COLO668 (cell line): ENCODE results near the gene SNX21.
A peak's percentile ranks its signal among the peaks of the same experiment; 100 is the strongest.

Experiments
- DNase-seq: peaks from one replicate; lab custom pipeline; 2025; ENCODE audit not compliant: unreplicated experiment; lab: John Stamatoyannopoulos, UW

SNX21 gene

GRCh38 chr20:45878076-45878761 lies 44.6 kb downstream of the SNX21 start:
- DNase-seq = no peak

DNA sequence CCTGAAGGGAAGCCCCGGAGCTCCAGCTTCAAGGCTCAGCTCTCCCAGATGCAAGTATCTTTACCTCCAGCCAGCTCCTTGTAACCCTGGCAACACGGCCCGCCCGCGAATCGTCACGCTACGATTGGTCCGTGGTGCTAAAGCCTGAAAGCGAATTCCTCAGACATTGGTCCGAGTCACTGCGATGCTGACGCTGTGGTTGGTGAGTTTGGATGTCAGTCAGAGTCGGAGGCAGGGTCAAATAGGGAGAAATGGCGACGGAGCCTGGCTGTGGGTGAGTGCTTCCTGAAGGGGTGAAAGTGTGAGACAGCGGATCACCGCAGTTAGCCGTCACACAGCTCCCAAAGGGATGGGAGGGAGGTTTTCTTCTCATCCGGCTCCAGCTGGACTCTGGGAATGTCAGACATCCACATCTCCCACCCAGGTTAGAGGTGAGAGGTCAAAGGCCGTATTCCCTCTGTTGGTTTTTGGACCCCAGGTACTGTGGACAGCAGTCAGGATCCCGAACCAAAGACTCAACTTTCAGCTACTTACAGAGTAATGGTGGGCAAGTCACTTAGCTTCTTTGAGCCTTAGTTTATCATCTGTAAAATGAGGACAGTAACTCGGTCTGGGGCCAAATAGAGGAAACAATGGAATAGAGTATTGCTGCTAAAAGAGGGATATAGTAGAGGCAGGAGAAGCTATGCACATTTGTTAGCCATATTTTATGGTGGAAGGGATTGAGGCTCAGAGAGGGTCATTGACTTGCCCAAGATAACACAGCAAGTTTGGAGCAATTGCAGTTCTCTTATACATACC lies 47.6 kb downstream of the SNX21 start, which contains the start of gene ZSWIM1:
Gene ZSWIM1, plus strand, starts transcription at position 240 of the 801 bp plus-strand sequence. CDS start 1,366 bp downstream, outside the sequence.
- peak; percentile 99 for DNase-seq

GRCh38 chr20:45882469-45883099 lies 49.0 kb downstream of the SNX21 start:
- no peak for DNase-seq

- DNase-seq = no peak
These were observed 49.5 kb downstream of the SNX21 start for GRCh38 chr20:45883100-45883469.

DNA sequence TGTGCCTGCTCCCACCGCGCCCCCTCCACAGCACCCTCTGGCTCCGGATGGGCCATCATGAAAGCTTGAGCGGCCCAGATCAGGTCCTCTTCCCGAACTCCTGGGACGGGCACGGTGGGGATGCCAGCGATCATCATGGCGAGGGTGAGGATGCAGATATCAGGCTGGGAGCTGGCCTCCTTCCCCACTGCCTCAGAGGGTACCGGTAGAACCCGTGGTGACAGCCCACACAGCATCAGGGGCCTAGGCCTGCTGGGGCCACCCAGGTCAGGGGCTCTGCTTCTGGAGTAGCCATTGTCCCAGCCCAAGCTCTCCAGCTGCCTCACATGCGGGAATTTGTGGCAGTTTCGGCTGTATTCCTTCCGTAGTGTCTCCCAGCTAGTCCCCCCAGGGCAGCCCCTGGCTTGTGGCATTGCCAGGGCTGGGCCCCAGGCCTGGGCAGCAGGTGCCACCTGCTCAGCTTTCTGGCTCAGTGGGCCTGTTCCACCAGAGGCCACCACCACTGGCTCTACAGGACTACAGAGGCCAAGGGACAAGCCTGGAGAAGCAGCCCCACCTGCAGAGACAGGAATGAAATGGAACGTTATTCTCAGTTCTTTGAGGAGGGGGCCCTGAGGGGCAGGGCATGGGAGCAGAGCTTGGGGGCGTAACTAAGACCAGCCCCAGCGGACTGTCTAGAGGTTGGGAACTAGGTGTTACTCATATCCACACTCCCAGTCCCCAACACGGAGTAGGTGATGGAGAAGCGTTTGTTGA lies 53.2 kb downstream of the SNX21 start:
- DNase-seq = no peak

- DNase-seq = no peak
These were observed 53.7 kb downstream of the SNX21 start, which contains the start of gene SPATA25 for GRCh38 chr20:45887346-45887715. Gene SPATA25, minus strand, starts transcription at chr20:45887622. Its CDS starts 32 bp downstream, at chr20:45887590.

DNA sequence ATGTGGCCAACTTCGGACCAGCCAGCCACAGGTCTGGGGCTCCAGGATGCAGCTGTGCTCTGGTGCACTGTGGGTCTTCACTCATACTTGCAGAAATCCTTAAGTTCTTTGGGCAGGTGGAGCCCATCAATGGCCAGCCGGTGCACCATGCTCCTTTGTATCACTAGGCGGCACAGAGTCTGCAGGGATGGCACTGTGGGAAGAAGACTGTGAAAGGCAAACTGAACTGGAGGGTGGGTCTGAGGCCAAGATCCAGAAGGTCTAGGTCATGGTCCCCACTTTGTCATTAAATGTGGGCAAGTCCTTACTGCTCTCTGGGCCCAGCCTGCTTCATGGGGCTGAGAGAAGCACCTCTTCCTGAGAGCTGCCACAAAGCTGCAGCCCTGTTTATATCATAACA lies 55.1 kb downstream of the SNX21 start:
- no peak for DNase-seq

DNA sequence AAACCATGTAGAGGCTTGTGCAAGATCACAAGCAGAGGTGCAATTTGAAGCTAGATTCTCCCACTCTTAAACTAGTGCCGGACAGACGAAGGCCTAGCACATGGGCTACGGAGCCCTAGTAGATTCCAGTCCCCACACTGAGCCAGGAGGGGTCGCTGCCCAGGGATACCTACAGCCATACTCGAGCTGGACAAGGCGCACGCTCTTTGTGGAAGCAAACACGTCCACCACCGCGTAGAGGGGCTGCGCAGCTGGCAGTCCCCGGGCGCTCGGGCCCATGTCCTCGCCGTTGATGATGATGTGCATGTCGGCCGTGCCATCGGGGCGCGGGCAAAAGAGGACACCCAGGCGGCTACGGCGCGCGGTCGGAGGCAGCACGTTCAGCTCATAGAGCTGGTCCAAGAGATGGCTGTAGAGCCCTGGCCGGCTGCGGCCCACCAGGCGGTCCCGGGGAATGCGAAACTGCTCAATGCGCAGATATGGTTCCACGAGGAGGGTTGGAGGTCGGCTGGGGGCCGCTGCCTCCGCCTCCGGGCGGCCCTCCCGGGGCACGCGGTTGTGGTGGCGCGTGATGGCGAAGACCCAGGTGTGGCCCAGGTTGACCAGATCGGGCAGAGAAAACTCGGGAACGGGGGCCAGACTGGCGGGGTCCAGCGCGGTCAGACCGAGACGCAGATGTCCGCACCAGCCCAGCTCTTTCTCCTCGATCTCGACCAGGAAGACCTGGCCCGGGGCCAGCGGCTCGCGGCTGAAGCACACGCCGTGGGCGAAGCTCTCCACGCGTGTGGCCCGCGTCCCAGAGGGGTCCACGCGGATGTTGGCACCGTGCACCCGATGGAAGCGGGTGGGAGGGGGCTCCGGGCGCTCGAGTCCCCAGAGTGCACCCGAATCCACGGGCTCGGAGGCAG lies 56.7 kb downstream of the SNX21 start:
- peak; percentile 86 for DNase-seq

- DNase-seq = peak; percentile 94
These were observed 57.7 kb downstream of the SNX21 start, which contains the start of the genes CTSA and NEURL2 for GRCh38 chr20:45890985-45891983. Gene CTSA, plus strand, starts transcription at chr20:45891335. Its CDS starts 234 bp downstream, at chr20:45891569. Gene NEURL2, minus strand, starts transcription at chr20:45891208. Its CDS starts 217 bp downstream, at chr20:45890991.

GRCh38 chr20:45892049-45892825 lies 58.6 kb downstream of the SNX21 start:
- DNase-seq = no peak
